Endothelial cell of umbilical vein (primary cell): ENCODE data around the gene RALGAPA1. TPM values are rescaled to one million over a fixed set of nuclear protein-coding genes. Genes with fewer than 3 reads are reported as not detected.
A peak's percentile ranks its signal among the peaks of the same experiment; 100 is the strongest.

ENCODE experiments used
- BruUV-seq: library from RNA; stranded (reverse); fragments of 400-500 nt; replicated peaks from 2 replicates; lab custom pipeline; 2021; lab: Mats Ljungman, UMichigan
- CTCF ChIA-PET: fragments of 300-600, 350-600 bp; sonication (Branson Sonifier 250); formaldehyde crosslinking; loops from one replicate; lab custom pipeline; 2021; ENCODE audit warnings: antibody characterized with exemption, inconsistent platforms; lab: Charles Lee
- POLR2A ChIA-PET: fragments of 300-600, 350-600 bp; sonication (Branson Sonifier 250); formaldehyde crosslinking; loops from one replicate; lab custom pipeline; 2021; ENCODE audit warnings: antibody characterized with exemption, inconsistent platforms; lab: Charles Lee
- DNase-seq: peaks from one replicate; pipeline ENCODE4 v3.0.0-alpha.2; 2011; ENCODE audit warnings: low read depth, low spot score
- FAIRE-seq: peaks from 2 replicates; lab custom pipeline; 2011; peaks lifted over from hg19 to GRCh38; lab: Jason Lieb, UNC
- H2AFZ ChIP-seq: 2 replicates; pipeline ENCODE4 v1.6.0; 2012; ENCODE audit warnings: low read depth, low read length, control low read depth, inconsistent platforms
- H3K27ac ChIP-seq: 2 replicates; pipeline ENCODE4 v1.5.1; 2011; ENCODE audit warnings: low read depth, mild to moderate bottlenecking, control low read depth, low read length, moderate library complexity; ENCODE audit not compliant: insufficient read depth
- H3K27me3 ChIP-seq, 2 experiments: 2 replicates each; pipeline versions ENCODE4 v1.6.0 to v1.6.1; 2011; ENCODE audit warnings: low read length in 2 of 2, mixed read lengths in 1 of 2; ENCODE audit not compliant: control insufficient read depth in 2 of 2, insufficient read depth in 2 of 2
- H3K36me3 ChIP-seq, 2 experiments: 2 replicates in 1 of 2; 3 replicates in 1 of 2; pipeline ENCODE4 v1.5.1; 2011; ENCODE audit warnings: low read length in 2 of 2, mild to moderate bottlenecking in 1 of 2, moderate library complexity in 1 of 2; ENCODE audit not compliant: control insufficient read depth in 2 of 2, insufficient read depth in 2 of 2; ENCODE audit errors: extremely low read depth in 1 of 2
- H3K4me1 ChIP-seq: 3 replicates; pipeline ENCODE4 v1.5.1; 2011; ENCODE audit warnings: mild to moderate bottlenecking, low read length; ENCODE audit not compliant: control insufficient read depth, insufficient read depth; ENCODE audit errors: extremely low read depth
- H3K4me2 ChIP-seq: 2 replicates; pipeline ENCODE4 v1.6.1; 2011; ENCODE audit warnings: low read length, control low read depth, mixed read lengths; ENCODE audit not compliant: insufficient read depth
- H3K4me3 ChIP-seq, 3 experiments: fragments of 200-600 bp in 1 of 3; sonication (generic), shearing (Covaris generic) in 1 of 3; replicated peaks in 1 of 3; 2 replicates each; pipeline ENCODE4 v1.5.1; 2011 to 2016; ENCODE audit warnings: control low read depth in 3 of 3, low read length in 3 of 3, mild to moderate bottlenecking in 2 of 3, inconsistent platforms in 1 of 3, low read depth in 1 of 3, moderate library complexity in 1 of 3; ENCODE audit not compliant: insufficient read depth in 1 of 3
- H3K79me2 ChIP-seq: 2 replicates; pipeline ENCODE4 v1.6.0; 2012; ENCODE audit warnings: low read length, inconsistent platforms; ENCODE audit not compliant: control insufficient read depth, insufficient read depth
- H3K9ac ChIP-seq: replicated peaks from 2 replicates; pipeline ENCODE3; 2011; ENCODE audit warnings: low read length, control low read depth; ENCODE audit not compliant: insufficient read depth; ENCODE audit errors: extremely low read depth
- H3K9me1 ChIP-seq: replicated peaks from 3 replicates; pipeline ENCODE4 v1.6.0; 2011; ENCODE audit warnings: mild to moderate bottlenecking, low read length; ENCODE audit not compliant: control insufficient read depth, insufficient read depth; ENCODE audit errors: extremely low read depth
- H3K9me3 ChIP-seq: replicated peaks from 2 replicates; pipeline ENCODE4 v1.5.1; 2012; ENCODE audit warnings: low read length, inconsistent platforms; ENCODE audit not compliant: control insufficient read depth, insufficient read depth
- H4K20me1 ChIP-seq: replicated peaks from 2 replicates; pipeline ENCODE3; 2011; ENCODE audit warnings: mild to moderate bottlenecking, low read length; ENCODE audit not compliant: control insufficient read depth, insufficient read depth; ENCODE audit errors: extremely low read depth
- EZH2 ChIP-seq: IDR thresholded peaks from 2 replicates; pipeline ENCODE4 v1.6.1; 2012; ENCODE audit warnings: borderline replicate concordance, low read depth, mild to moderate bottlenecking, moderate library complexity, low read length, inconsistent platforms; ENCODE audit not compliant: severe bottlenecking
- FOS ChIP-seq: IDR thresholded peaks from 2 replicates; pipeline ENCODE4 v1.6.1; 2011; ENCODE audit warnings: mild to moderate bottlenecking, low read length, moderate library complexity, borderline replicate concordance; ENCODE audit not compliant: insufficient read depth
- GATA2 ChIP-seq: IDR thresholded peaks from 2 replicates; pipeline ENCODE4 v1.7.0; 2011; ENCODE audit warnings: low read depth, mild to moderate bottlenecking, moderate library complexity, mixed read lengths, low read length; ENCODE audit not compliant: insufficient read length, insufficient read depth
- JUN ChIP-seq: IDR thresholded peaks from 2 replicates; pipeline ENCODE4 v1.6.1; 2011; ENCODE audit warnings: borderline replicate concordance, low read depth; ENCODE audit not compliant: insufficient read length, insufficient read depth
- MAX ChIP-seq: IDR thresholded peaks from 2 replicates; pipeline ENCODE4 v1.6.1; 2011; ENCODE audit not compliant: insufficient read depth, insufficient read length
- MYC ChIP-seq: IDR thresholded peaks from one replicate; pipeline ENCODE4 v1.6.1; 2011; ENCODE audit warnings: mild to moderate bottlenecking, low read depth, low read length
- POLR2A ChIP-seq: IDR thresholded peaks from 2 replicates; pipeline ENCODE4 v1.6.1; 2012; ENCODE audit warnings: low read depth, mild to moderate bottlenecking, control low read depth, low read length
- POLR2AphosphoS5 ChIP-seq: IDR thresholded peaks from 2 replicates; pipeline ENCODE4 v1.6.1; 2012; ENCODE audit warnings: low read depth, mild to moderate bottlenecking, control low read depth, low read length, moderate library complexity; ENCODE audit not compliant: insufficient read depth
- dilution Hi-C: fragments of 300-500 bp; cut with MboI; formaldehyde crosslinking; loops from one replicate; pipeline ENCODE4 v1.15.0; 2019; ENCODE audit warnings: low sequenced_read_pairs; ENCODE audit not compliant: extremely low pct_ligation_motif_present
- intact Hi-C: fragments of 100-400 bp; cut with micrococcal nuclease; formaldehyde crosslinking; loops from one replicate; pipeline ENCODE4 v1.10.0; 2022
- polyA plus RNA-seq, 4 experiments: library from polyadenylated mRNA; depleted of rRNA in 3 of 4; stranded (reverse) in 3 of 4; unstranded in 1 of 4; fragments of >200 nt; gene quantifications; 2 replicates each; pipeline versions ENCODE4 v1.2.1 to v1.2.3, GENCODE V29; 2011 to 2012; ENCODE audit warnings: missing spikeins in 1 of 4
- total RNA-seq: library from RNA; stranded (reverse); gene quantifications from 2 replicates; pipeline ENCODE4 v1.2.3, GENCODE V29; 2021
- TF ChIP-seq, protein P1 (sequence below), 2 donors: IDR thresholded peaks; 1 replicate in 1 of 2; 2 replicates in 1 of 2; pipeline ENCODE4 v1.5.1; 2011; ENCODE audit warnings: low read length in 2 of 2, mild to moderate bottlenecking in 2 of 2, moderate library complexity in 2 of 2, control low read depth in 1 of 2, inconsistent platforms in 1 of 2, low read depth in 1 of 2; ENCODE audit not compliant: insufficient read depth in 1 of 2; ENCODE audit errors: extremely low read depth in 1 of 2

The RALGAPA1 gene
- total and polyA plus RNA-seq, 2 donors (not counting 3 experiments of a cell fraction or from before 2014, with no cell fraction given), result 6.1 to 30.9 TPM

DNA sequence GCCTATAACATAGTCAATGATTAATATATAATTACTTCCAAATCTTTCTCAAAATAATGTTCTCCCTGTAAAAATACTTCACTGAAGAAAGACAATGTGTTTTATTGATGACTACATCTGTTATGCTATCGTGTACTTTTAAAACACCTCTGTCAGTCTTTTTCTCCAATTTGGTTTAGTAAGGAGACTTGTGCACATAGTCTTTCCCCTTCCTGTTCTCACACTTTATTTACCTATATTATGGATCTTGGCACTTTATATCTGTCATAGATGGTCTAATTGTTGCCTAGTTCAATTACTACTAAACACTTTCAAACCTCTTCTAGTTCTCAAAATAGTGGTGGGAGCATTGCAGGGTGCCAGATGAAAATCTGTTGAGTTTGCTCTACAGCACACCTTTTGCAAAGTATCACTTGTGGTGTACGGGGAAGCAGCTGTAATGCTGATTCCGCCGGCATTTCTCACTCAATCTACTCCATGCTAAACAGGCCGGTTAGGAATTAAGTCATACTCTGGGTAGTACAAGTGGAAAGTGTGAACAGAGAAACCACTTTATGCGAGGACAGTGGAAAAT is 276.2 kb downstream of the RALGAPA1 start:
- no peak overlapping the region for H3K27ac ChIP-seq
- no peak overlapping the region for H3K9ac ChIP-seq
- H3K79me2 ChIP-seq, result no peaks in the 10 kb centered on the region
- no TSS peak for BruUV-seq
- no peaks in the 10 kb centered on the region for H3K36me3 ChIP-seq
- dilution Hi-C loops, result no loop called here
- H3K27me3 ChIP-seq, result peaks cover 43 to 61% of the 10 kb centered on the region in 2 experiments
- FAIRE-seq (no peak), DNase-seq (peak; percentile 32)
- H3K4me1 ChIP-seq, result peaks cover 17% of the 10 kb centered on the region
- H3K4me2 ChIP-seq, result peak overlapping the region; percentile 71
- CTCF ChIA-PET, result interaction anchor here (0.7 to 5.1 kb wide), 7 partner anchors 11 to 286 kb away, joined by 3 to 28 read pairs (median 6); no protein-coding TSS in a partner anchor
- peak overlapping the region; percentile 90 for H2AFZ ChIP-seq
- H3K9me1 ChIP-seq, result no peaks in the 10 kb centered on the region
- H3K4me3 ChIP-seq, result peak overlapping the region in 2 of 3 experiments; percentile 48 to 63
- no peaks in the 10 kb centered on the region for H4K20me1 ChIP-seq
- intact Hi-C loops, result loop anchor here (5.0 kb wide), 2 partner anchors 274 to 294 kb away; partner anchors contain the start of genes BRMS1L and RALGAPA1
- peak; percentile 86 for TF ChIP-seq EZH2
- no peak for TF ChIP-seq GATA2
- no peaks in the 10 kb centered on the region for H3K9me3 ChIP-seq
- POLR2A ChIA-PET, result no interaction called here

- TF ChIP-seq POLR2AphosphoS5 (no peak), GATA2 (no peak), POLR2A (no peak), EZH2 (no peak), MAX (no peak), JUN (no peak), MYC (no peak), FOS (no peak)
- TF ChIP-seq, protein P1, sequence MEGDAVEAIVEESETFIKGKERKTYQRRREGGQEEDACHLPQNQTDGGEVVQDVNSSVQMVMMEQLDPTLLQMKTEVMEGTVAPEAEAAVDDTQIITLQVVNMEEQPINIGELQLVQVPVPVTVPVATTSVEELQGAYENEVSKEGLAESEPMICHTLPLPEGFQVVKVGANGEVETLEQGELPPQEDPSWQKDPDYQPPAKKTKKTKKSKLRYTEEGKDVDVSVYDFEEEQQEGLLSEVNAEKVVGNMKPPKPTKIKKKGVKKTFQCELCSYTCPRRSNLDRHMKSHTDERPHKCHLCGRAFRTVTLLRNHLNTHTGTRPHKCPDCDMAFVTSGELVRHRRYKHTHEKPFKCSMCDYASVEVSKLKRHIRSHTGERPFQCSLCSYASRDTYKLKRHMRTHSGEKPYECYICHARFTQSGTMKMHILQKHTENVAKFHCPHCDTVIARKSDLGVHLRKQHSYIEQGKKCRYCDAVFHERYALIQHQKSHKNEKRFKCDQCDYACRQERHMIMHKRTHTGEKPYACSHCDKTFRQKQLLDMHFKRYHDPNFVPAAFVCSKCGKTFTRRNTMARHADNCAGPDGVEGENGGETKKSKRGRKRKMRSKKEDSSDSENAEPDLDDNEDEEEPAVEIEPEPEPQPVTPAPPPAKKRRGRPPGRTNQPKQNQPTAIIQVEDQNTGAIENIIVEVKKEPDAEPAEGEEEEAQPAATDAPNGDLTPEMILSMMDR (IDR thresholded peaks at IDR 0.05; ENCODE audit: extremely low read depth in 1 of 2, insufficient read depth in 1 of 2, low read depth in 1 of 2, low read length in 2 of 2), result no peak
- Histone ChIP-seq H3K27me3 (peaks cover 43 to 63% of the 10 kb centered on the region in 2 experiments), H3K4me3 (no peak overlapping the region), H3K36me3 (no peaks in the 10 kb centered on the region), H3K9ac (no peak overlapping the region), H2AFZ (no peak overlapping the region), H3K4me2 (no peak overlapping the region), H4K20me1 (no peaks in the 10 kb centered on the region), H3K27ac (no peak overlapping the region), H3K4me1 (peaks cover 17% of the 10 kb centered on the region), H3K9me1 (no peaks in the 10 kb centered on the region), H3K79me2 (no peaks in the 10 kb centered on the region), H3K9me3 (no peaks in the 10 kb centered on the region)
- no peak for FAIRE-seq
- ChIA-PET POLR2A (no interaction called here), CTCF (interaction anchor here (2.5 to 5.1 kb wide), 2 partner anchors 10 to 156 kb away, joined by 6 to 28 read pairs; no protein-coding TSS in a partner anchor)
- no peak for DNase-seq
- BruUV-seq, result no TSS peak
- intact Hi-C loops (loop anchor here (5.0 kb wide), 2 partner anchors 275 to 295 kb away; partner anchors contain the start of genes BRMS1L and RALGAPA1), dilution Hi-C loops (no loop called here)
Observed at GRCh38 chr14:35531960-35532747, 276.9 kb downstream of the RALGAPA1 start.
